Endothelial cell of umbilical vein (primary cell): ENCODE results near the gene DLEU7. TPM values are rescaled to one million over a fixed set of nuclear protein-coding genes. Genes with fewer than 3 reads are reported as not detected.

Source experiments
- BruUV-seq: library from RNA; stranded (reverse); fragments of 400-500 nt; replicated peaks from 2 replicates; lab custom pipeline; 2021; lab: Mats Ljungman, UMichigan
- CTCF ChIA-PET: fragments of 300-600, 350-600 bp; sonication (Branson Sonifier 250); formaldehyde crosslinking; loops from one replicate; lab custom pipeline; 2021; ENCODE audit warnings: antibody characterized with exemption, inconsistent platforms; lab: Charles Lee
- POLR2A ChIA-PET: fragments of 300-600, 350-600 bp; sonication (Branson Sonifier 250); formaldehyde crosslinking; loops from one replicate; lab custom pipeline; 2021; ENCODE audit warnings: antibody characterized with exemption, inconsistent platforms; lab: Charles Lee
- DNase-seq: peaks from one replicate; pipeline ENCODE4 v3.0.0-alpha.2; 2011; ENCODE audit warnings: low read depth, low spot score
- FAIRE-seq: peaks from 2 replicates; lab custom pipeline; 2011; peaks lifted over from hg19 to GRCh38; lab: Jason Lieb, UNC
- H2AFZ ChIP-seq: 2 replicates; pipeline ENCODE4 v1.6.0; 2012; ENCODE audit warnings: low read depth, low read length, control low read depth, inconsistent platforms
- H3K27ac ChIP-seq: 2 replicates; pipeline ENCODE4 v1.5.1; 2011; ENCODE audit warnings: low read depth, mild to moderate bottlenecking, control low read depth, low read length, moderate library complexity; ENCODE audit not compliant: insufficient read depth
- H3K27me3 ChIP-seq, 2 experiments: 2 replicates each; pipeline versions ENCODE4 v1.6.0 to v1.6.1; 2011; ENCODE audit warnings: low read length in 2 of 2, mixed read lengths in 1 of 2; ENCODE audit not compliant: control insufficient read depth in 2 of 2, insufficient read depth in 2 of 2
- H3K36me3 ChIP-seq, 2 experiments: 2 replicates in 1 of 2; 3 replicates in 1 of 2; pipeline ENCODE4 v1.5.1; 2011; ENCODE audit warnings: low read length in 2 of 2, mild to moderate bottlenecking in 1 of 2, moderate library complexity in 1 of 2; ENCODE audit not compliant: control insufficient read depth in 2 of 2, insufficient read depth in 2 of 2; ENCODE audit errors: extremely low read depth in 1 of 2
- H3K4me1 ChIP-seq: 3 replicates; pipeline ENCODE4 v1.5.1; 2011; ENCODE audit warnings: mild to moderate bottlenecking, low read length; ENCODE audit not compliant: control insufficient read depth, insufficient read depth; ENCODE audit errors: extremely low read depth
- H3K4me2 ChIP-seq: 2 replicates; pipeline ENCODE4 v1.6.1; 2011; ENCODE audit warnings: low read length, control low read depth, mixed read lengths; ENCODE audit not compliant: insufficient read depth
- H3K4me3 ChIP-seq, 3 experiments: fragments of 200-600 bp in 1 of 3; sonication (generic), shearing (Covaris generic) in 1 of 3; replicated peaks in 1 of 3; 2 replicates each; pipeline ENCODE4 v1.5.1; 2011 to 2016; ENCODE audit warnings: control low read depth in 3 of 3, low read length in 3 of 3, mild to moderate bottlenecking in 2 of 3, inconsistent platforms in 1 of 3, low read depth in 1 of 3, moderate library complexity in 1 of 3; ENCODE audit not compliant: insufficient read depth in 1 of 3
- H3K79me2 ChIP-seq: 2 replicates; pipeline ENCODE4 v1.6.0; 2012; ENCODE audit warnings: low read length, inconsistent platforms; ENCODE audit not compliant: control insufficient read depth, insufficient read depth
- H3K9ac ChIP-seq: replicated peaks from 2 replicates; pipeline ENCODE3; 2011; ENCODE audit warnings: low read length, control low read depth; ENCODE audit not compliant: insufficient read depth; ENCODE audit errors: extremely low read depth
- H3K9me1 ChIP-seq: replicated peaks from 3 replicates; pipeline ENCODE4 v1.6.0; 2011; ENCODE audit warnings: mild to moderate bottlenecking, low read length; ENCODE audit not compliant: control insufficient read depth, insufficient read depth; ENCODE audit errors: extremely low read depth
- H3K9me3 ChIP-seq: replicated peaks from 2 replicates; pipeline ENCODE4 v1.5.1; 2012; ENCODE audit warnings: low read length, inconsistent platforms; ENCODE audit not compliant: control insufficient read depth, insufficient read depth
- H4K20me1 ChIP-seq: replicated peaks from 2 replicates; pipeline ENCODE3; 2011; ENCODE audit warnings: mild to moderate bottlenecking, low read length; ENCODE audit not compliant: control insufficient read depth, insufficient read depth; ENCODE audit errors: extremely low read depth
- EZH2 ChIP-seq: IDR thresholded peaks from 2 replicates; pipeline ENCODE4 v1.6.1; 2012; ENCODE audit warnings: borderline replicate concordance, low read depth, mild to moderate bottlenecking, moderate library complexity, low read length, inconsistent platforms; ENCODE audit not compliant: severe bottlenecking
- FOS ChIP-seq: IDR thresholded peaks from 2 replicates; pipeline ENCODE4 v1.6.1; 2011; ENCODE audit warnings: mild to moderate bottlenecking, low read length, moderate library complexity, borderline replicate concordance; ENCODE audit not compliant: insufficient read depth
- GATA2 ChIP-seq: IDR thresholded peaks from 2 replicates; pipeline ENCODE4 v1.7.0; 2011; ENCODE audit warnings: low read depth, mild to moderate bottlenecking, moderate library complexity, mixed read lengths, low read length; ENCODE audit not compliant: insufficient read length, insufficient read depth
- JUN ChIP-seq: IDR thresholded peaks from 2 replicates; pipeline ENCODE4 v1.6.1; 2011; ENCODE audit warnings: borderline replicate concordance, low read depth; ENCODE audit not compliant: insufficient read length, insufficient read depth
- MAX ChIP-seq: IDR thresholded peaks from 2 replicates; pipeline ENCODE4 v1.6.1; 2011; ENCODE audit not compliant: insufficient read depth, insufficient read length
- MYC ChIP-seq: IDR thresholded peaks from one replicate; pipeline ENCODE4 v1.6.1; 2011; ENCODE audit warnings: mild to moderate bottlenecking, low read depth, low read length
- POLR2A ChIP-seq: IDR thresholded peaks from 2 replicates; pipeline ENCODE4 v1.6.1; 2012; ENCODE audit warnings: low read depth, mild to moderate bottlenecking, control low read depth, low read length
- POLR2AphosphoS5 ChIP-seq: IDR thresholded peaks from 2 replicates; pipeline ENCODE4 v1.6.1; 2012; ENCODE audit warnings: low read depth, mild to moderate bottlenecking, control low read depth, low read length, moderate library complexity; ENCODE audit not compliant: insufficient read depth
- dilution Hi-C: fragments of 300-500 bp; cut with MboI; formaldehyde crosslinking; loops from one replicate; pipeline ENCODE4 v1.15.0; 2019; ENCODE audit warnings: low sequenced_read_pairs; ENCODE audit not compliant: extremely low pct_ligation_motif_present
- intact Hi-C: fragments of 100-400 bp; cut with micrococcal nuclease; formaldehyde crosslinking; loops from one replicate; pipeline ENCODE4 v1.10.0; 2022
- polyA plus RNA-seq, 4 experiments: library from polyadenylated mRNA; depleted of rRNA in 3 of 4; stranded (reverse) in 3 of 4; unstranded in 1 of 4; fragments of >200 nt; gene quantifications; 2 replicates each; pipeline versions ENCODE4 v1.2.1 to v1.2.3, GENCODE V29; 2011 to 2012; ENCODE audit warnings: missing spikeins in 1 of 4
- total RNA-seq: library from RNA; stranded (reverse); gene quantifications from 2 replicates; pipeline ENCODE4 v1.2.3, GENCODE V29; 2021
- TF ChIP-seq, protein P1 (sequence below), 2 donors: IDR thresholded peaks; 1 replicate in 1 of 2; 2 replicates in 1 of 2; pipeline ENCODE4 v1.5.1; 2011; ENCODE audit warnings: low read length in 2 of 2, mild to moderate bottlenecking in 2 of 2, moderate library complexity in 2 of 2, control low read depth in 1 of 2, inconsistent platforms in 1 of 2, low read depth in 1 of 2; ENCODE audit not compliant: insufficient read depth in 1 of 2; ENCODE audit errors: extremely low read depth in 1 of 2

Gene DLEU7
- total and polyA plus RNA-seq, 2 donors (not counting 3 experiments of a cell fraction or from before 2014, with no cell fraction given) = not detected

DNA sequence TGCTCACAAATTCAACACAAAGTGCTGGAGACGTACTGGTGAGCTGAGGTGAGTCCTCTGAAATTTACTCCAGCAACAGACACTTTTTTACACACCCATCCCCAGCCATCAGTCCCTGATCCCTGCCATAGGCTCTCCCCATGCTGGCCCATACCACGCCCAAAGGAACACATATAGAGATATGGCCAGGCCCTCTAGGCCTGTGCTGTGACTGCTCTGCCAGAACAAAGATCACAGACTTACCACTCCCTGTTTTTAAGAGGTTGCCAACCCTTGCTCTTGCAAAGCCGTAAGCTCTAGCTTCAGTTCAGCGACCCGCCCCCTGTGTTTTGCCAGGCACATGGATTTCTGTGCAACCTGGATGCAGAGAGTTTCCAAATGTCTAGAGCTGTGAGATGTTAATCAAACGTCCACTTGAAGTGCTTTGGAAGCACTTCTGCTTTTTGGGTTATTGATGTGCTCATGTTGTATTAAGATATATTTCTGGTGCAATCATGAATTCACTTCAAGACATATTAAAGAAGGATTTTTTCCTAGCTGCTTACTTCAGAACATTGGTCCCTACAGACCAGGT is 59.7 kb downstream of the DLEU7 start:
- POLR2A ChIA-PET = no interaction called here
- FAIRE-seq (no peak), DNase-seq (no peak)
- Histone ChIP-seq H3K9me3 (no peaks in the 10 kb centered on the region), H2AFZ (no peak overlapping the region), H3K9me1 (no peaks in the 10 kb centered on the region), H4K20me1 (no peaks in the 10 kb centered on the region), H3K4me1 (no peaks in the 10 kb centered on the region), H3K9ac (no peak overlapping the region), H3K36me3 (no peaks in the 10 kb centered on the region), H3K4me2 (no peak overlapping the region), H3K4me3 (no peak overlapping the region), H3K27me3 (peaks cover 20 to 28% of the 10 kb centered on the region in 2 experiments), H3K79me2 (no peaks in the 10 kb centered on the region), H3K27ac (no peak overlapping the region)
- no TSS peak for BruUV-seq
- CTCF ChIA-PET = interaction anchor here (2.0 kb wide), 1 partner anchor 9 kb away, joined by 9 read pairs; no protein-coding TSS in a partner anchor
- dilution Hi-C loops = no loop called here
- TF ChIP-seq EZH2 = no peak
- no peak for TF ChIP-seq POLR2A
- TF ChIP-seq GATA2 = no peak
- TF ChIP-seq, protein P1, sequence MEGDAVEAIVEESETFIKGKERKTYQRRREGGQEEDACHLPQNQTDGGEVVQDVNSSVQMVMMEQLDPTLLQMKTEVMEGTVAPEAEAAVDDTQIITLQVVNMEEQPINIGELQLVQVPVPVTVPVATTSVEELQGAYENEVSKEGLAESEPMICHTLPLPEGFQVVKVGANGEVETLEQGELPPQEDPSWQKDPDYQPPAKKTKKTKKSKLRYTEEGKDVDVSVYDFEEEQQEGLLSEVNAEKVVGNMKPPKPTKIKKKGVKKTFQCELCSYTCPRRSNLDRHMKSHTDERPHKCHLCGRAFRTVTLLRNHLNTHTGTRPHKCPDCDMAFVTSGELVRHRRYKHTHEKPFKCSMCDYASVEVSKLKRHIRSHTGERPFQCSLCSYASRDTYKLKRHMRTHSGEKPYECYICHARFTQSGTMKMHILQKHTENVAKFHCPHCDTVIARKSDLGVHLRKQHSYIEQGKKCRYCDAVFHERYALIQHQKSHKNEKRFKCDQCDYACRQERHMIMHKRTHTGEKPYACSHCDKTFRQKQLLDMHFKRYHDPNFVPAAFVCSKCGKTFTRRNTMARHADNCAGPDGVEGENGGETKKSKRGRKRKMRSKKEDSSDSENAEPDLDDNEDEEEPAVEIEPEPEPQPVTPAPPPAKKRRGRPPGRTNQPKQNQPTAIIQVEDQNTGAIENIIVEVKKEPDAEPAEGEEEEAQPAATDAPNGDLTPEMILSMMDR (IDR thresholded peaks at IDR 0.05; ENCODE audit: extremely low read depth in 1 of 2, insufficient read depth in 1 of 2, low read depth in 1 of 2, low read length in 2 of 2) = no peak
- no peak for TF ChIP-seq JUN
- TF ChIP-seq MAX = no peak
- TF ChIP-seq FOS = no peak
- no peak for TF ChIP-seq POLR2AphosphoS5
- no peak for TF ChIP-seq MYC
- intact Hi-C loops = no loop called here
